WERI-Rb-1 (cell line): Measurements from ENCODE around the gene VAMP4.
"Not testable (repeated sequence)": the region's sequence is repeated elsewhere in the genome, so short reads cannot be mapped to it uniquely, and the experiment has no call there.

Experiments used
- DNase-seq: peaks from one replicate; pipeline ENCODE4 v3.0.0-alpha.2; 2020
- H3K27ac ChIP-seq: fragments of 250-450 bp; sonication (Bioruptor Pico); 2 replicates; pipeline ENCODE4 v1.5.1; 2020; ENCODE audit warnings: mild to moderate bottlenecking, moderate library complexity
- H3K27me3 ChIP-seq: fragments of 250-450 bp; sonication (Bioruptor Pico); 2 replicates; pipeline ENCODE4 v1.5.1; 2021; ENCODE audit warnings: mild to moderate bottlenecking, low read depth, moderate library complexity; ENCODE audit not compliant: insufficient read depth, severe bottlenecking
- H3K36me3 ChIP-seq: fragments of 250-450 bp; sonication (Bioruptor Pico); 2 replicates; pipeline ENCODE4 v1.5.1; 2020; ENCODE audit warnings: mild to moderate bottlenecking, moderate library complexity
- H3K4me3 ChIP-seq: 2 replicates; pipeline ENCODE4 v1.5.1; 2011; ENCODE audit warnings: low read depth, mild to moderate bottlenecking, control low read depth, low read length
- H3K9me3 ChIP-seq: fragments of 250-450 bp; sonication (Bioruptor Pico); 2 replicates; pipeline ENCODE4 v1.5.1; 2021; ENCODE audit warnings: mild to moderate bottlenecking, moderate library complexity; ENCODE audit not compliant: severe bottlenecking
- CTCF ChIP-seq: IDR thresholded peaks from 2 replicates; pipeline ENCODE4 v1.5.1; 2011; ENCODE audit warnings: low read depth, mild to moderate bottlenecking, control low read depth, inconsistent platforms, low read length

VAMP4 gene

GRCh38 chr1:171711643-171712042 is 30.2 kb downstream of the VAMP4 start:
- Histone ChIP-seq H3K36me3 (no peaks in the 10 kb centered on the region), H3K4me3 (no peak overlapping the region), H3K27ac (no peak overlapping the region), H3K27me3 (no peaks in the 10 kb centered on the region), H3K9me3 (no peaks in the 10 kb centered on the region)
- TF ChIP-seq CTCF = no peak
- DNase-seq = no peak

DNA sequence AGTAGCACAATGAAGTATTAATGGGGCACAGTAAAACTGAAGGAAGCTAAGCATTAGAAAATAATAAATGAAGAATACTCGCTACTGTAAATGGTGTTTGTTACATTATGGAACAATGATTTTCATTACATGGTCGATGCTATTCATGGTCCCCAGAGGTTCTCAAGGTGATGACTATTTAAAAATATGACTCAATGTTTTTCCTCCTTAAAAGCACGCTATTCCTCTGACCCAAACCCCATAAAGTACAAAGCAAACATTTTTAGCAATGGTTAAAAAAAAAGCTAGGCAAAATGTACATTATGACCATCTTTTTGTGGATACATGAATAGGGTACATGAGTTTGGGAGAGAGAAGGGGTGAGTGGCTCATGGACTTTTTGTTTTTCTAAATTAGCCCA is 34.3 kb downstream of the VAMP4 start:
- no peak overlapping the region for H3K4me3 ChIP-seq
- no peak for DNase-seq
- no peaks in the 10 kb centered on the region for H3K27me3 ChIP-seq
- H3K9me3 ChIP-seq = no peaks in the 10 kb centered on the region
- no peak for TF ChIP-seq CTCF
- H3K27ac ChIP-seq = no peak overlapping the region
- no peaks in the 10 kb centered on the region for H3K36me3 ChIP-seq

GRCh38 chr1:171702598-171702997 is 39.3 kb downstream of the VAMP4 start:
- Histone ChIP-seq H3K27ac (no peak overlapping the region), H3K36me3 (no peaks in the 10 kb centered on the region), H3K27me3 (no peaks in the 10 kb centered on the region), H3K9me3 (no peaks in the 10 kb centered on the region), H3K4me3 (no peak overlapping the region)
- no peak for DNase-seq
- TF ChIP-seq CTCF = no peak

DNA sequence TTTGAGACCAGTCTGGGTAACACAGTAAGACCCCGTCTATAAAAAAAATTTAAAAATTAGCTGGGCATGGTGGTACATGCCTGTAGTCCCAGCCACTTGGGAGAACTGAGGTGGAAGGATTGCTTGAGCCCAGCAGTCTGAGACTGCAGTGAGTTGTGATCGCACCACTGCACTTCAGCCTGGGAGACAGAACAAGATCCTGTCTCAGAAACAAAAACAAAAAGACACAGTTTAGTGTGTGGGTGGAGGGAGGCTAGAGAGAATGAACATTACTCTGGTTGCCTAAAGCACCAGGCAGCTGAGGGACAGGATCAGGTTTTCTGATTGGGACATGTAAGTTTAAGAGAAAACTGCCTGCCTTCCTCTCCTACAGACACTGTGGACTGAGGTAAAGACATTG is 42.3 kb downstream of the VAMP4 start:
- H3K4me3 ChIP-seq = no peak overlapping the region
- no peaks in the 10 kb centered on the region for H3K27me3 ChIP-seq
- H3K36me3 ChIP-seq = no peaks in the 10 kb centered on the region
- no peak for DNase-seq
- no peak for TF ChIP-seq CTCF
- no peak overlapping the region for H3K27ac ChIP-seq
- peaks cover 5% of the 10 kb centered on the region for H3K9me3 ChIP-seq

- DNase-seq, H3K27me3 ChIP-seq, H3K36me3 ChIP-seq, H3K4me3 ChIP-seq, H3K27ac ChIP-seq: not testable (repeated sequence)
- H3K9me3 ChIP-seq = peaks cover 10% of the 10 kb centered on the region
Measured at GRCh38 chr1:171695772-171696171, 46.1 kb downstream of the VAMP4 start.

DNA sequence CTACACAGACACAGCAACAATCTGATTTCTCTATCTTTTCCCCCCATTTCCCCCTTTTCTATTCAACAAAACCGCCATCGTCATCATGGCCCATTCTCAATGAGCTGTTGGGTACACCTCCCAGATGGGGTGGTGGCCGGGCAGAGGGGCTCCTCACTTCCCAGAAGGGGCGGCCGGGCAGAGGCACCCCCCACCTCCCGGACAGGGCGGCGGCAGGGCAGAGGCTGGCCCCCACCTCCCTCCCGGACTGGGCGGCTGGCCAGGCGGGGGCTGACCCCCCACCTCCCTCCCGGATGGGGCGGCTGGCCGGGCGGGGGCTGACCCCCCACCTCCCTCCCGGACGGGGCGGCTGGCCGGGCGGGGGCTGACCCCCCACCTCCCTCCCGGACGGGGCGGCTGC is 48.3 kb downstream of the VAMP4 start:
- H3K9me3 ChIP-seq = peaks cover 10% of the 10 kb centered on the region
- DNase-seq, H3K36me3 ChIP-seq, H3K27me3 ChIP-seq, H3K4me3 ChIP-seq, H3K27ac ChIP-seq: not testable (repeated sequence)

DNA sequence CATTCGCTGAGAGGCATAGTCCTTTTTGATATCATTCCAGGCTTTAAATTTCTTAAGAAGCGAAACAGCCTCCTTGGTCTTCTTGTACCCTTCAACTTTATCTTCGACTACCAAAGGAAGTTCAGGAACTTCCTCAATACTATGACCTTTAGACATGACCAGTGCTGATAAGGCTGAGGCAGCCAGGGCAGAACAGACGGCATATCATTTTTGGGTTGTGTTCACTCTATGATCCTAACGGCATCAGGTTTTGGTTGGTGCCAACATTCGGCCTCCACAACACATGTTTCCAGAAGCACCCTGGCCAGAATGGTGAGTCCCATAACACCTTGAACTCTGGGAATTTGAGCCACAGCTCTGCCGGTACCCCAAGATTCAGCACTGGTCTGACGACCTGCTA is 58.0 kb downstream of the VAMP4 start:
- H3K27me3 ChIP-seq = no peaks in the 10 kb centered on the region
- no peaks in the 10 kb centered on the region for H3K36me3 ChIP-seq
- no peaks in the 10 kb centered on the region for H3K9me3 ChIP-seq
- H3K27ac ChIP-seq = no peak overlapping the region
- TF ChIP-seq CTCF = no peak
- no peak overlapping the region for H3K4me3 ChIP-seq
- DNase-seq = no peak
